Left colon (tissue), 2 donors: Measurements from ENCODE around the gene GADL1. TPM values are rescaled to one million over a fixed set of nuclear protein-coding genes. Genes with fewer than 3 reads are reported as not detected.
A peak's percentile ranks its signal among the peaks of the same experiment; 100 is the strongest.

ENCODE experiments used
- ATAC-seq: fragments of 200-7000 bp; cut with Tn5 transposase; one replicate; pipeline ENCODE4 v1.9.1; 2020; ENCODE audit warnings: mild to moderate bottlenecking, moderate library complexity
- DNase-seq, 2 donors: peaks; one replicate each; pipeline ENCODE4 v3.0.0-alpha.2; 2020
- intact Hi-C, 2 donors: fragments of 100-400 bp; cut with DNase I in 1 of 2; cut with micrococcal nuclease in 1 of 2; formaldehyde crosslinking; loops; one replicate each; pipeline versions ENCODE4 v1.11.2 to v1.14.0; 2022; cut with DNase I, micrococcal nuclease
- total RNA-seq, 2 donors: library from RNA; stranded (reverse); fragmentation: NEBNext Ultra II Directional; extraction: Animal tissue kit (Norgen Biotek cat#: 25700); gene quantifications; one replicate each; pipeline ENCODE4 v1.2.1, GENCODE V29; 2021
- donor health status: DM: no; HTN: no; CAD: no.
- donor health status: DM: yes; HTN: yes; CAD: no.

The GADL1 gene
- total RNA-seq, 2 donors from 2014 or later, result not detected

DNA sequence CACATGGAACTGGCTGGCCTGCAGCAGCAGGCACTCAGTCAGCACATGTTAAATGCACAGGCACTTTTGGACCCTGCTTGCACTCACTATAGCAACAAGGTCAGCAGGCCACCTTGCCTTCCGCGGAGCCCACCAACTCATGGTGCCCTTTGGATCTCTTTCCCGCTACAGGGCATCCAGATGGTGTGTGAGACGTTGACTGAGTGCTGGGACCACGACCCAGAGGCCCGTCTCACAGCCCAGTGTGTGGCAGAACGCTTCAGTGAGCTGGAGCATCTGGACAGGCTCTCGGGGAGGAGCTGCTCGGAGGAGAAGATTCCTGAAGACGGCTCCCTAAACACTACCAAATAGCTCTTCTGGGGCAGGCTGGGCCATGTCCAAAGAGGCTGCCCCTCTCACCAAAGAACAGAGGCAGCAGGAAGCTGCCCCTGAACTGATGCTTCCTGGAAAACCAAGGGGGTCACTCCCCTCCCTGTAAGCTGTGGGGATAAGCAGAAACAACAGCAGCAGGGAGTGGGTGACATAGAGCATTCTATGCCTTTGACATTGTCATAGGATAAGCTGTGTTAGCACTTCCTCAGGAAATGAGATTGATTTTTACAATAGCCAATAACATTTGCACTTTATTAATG, 203.1 kb downstream of the GADL1 start:
- DNase-seq (peak in 1 of 2 donors; percentile 30), ATAC-seq (no peak)
- intact Hi-C loops, result no loop called here

DNA sequence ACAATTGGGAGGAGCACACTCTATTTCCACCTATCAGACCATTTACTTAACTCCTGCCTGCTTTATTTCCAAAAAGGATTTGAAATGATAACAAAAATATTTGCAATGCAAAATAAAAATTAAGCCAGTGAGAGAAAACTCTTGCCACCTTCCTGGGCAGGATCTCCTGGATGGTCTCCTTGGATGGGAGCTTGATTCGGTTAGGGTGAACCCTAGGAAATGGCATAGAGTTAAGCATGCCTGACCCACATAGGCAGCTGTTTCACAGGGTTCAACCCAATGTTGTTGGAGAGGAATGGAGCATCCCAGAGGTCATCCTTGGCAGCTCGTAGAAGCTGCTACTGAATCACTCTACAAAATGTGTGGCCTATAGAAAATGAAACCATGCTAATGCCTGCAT, 204.3 kb downstream of the GADL1 start:
- intact Hi-C loops, result no loop called here
- ATAC-seq, result no peak
- no peak for DNase-seq

GRCh38 chr3:30688776-30689641, 205.5 kb downstream of the GADL1 start:
- peak; percentile 64 to 66 for DNase-seq
- peak; percentile 93 for ATAC-seq
- intact Hi-C loops, result no loop called here

GRCh38 chr3:30687930-30688570, 206.4 kb downstream of the GADL1 start:
- DNase-seq (no peak), ATAC-seq (no peak)
- intact Hi-C loops, result no loop called here

- intact Hi-C loops, result no loop called here
- ATAC-seq (no peak), DNase-seq (no peak)
Measured at GRCh38 chr3:30686799-30687198, 207.7 kb downstream of the GADL1 start.

DNA sequence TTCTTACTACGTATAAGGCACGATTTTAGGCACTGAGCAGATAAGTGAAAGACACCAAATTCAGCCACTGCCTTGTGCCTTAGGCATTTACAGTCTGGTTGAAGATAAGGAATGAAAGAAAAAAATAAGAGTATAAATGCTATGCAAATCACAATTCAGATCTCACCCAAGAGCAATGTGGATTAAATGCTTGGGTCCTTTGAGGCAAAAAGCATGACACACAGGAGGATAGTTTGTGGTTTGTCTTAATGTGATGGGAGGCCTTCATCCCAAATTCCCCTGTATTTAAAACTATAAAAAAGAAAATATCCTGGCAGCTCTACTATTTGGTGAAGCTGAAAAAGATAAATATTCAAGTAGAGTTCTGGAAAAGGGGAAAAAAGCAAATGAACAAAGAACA, 208.3 kb downstream of the GADL1 start:
- DNase-seq (no peak), ATAC-seq (no peak)
- intact Hi-C loops, result no loop called here

DNA sequence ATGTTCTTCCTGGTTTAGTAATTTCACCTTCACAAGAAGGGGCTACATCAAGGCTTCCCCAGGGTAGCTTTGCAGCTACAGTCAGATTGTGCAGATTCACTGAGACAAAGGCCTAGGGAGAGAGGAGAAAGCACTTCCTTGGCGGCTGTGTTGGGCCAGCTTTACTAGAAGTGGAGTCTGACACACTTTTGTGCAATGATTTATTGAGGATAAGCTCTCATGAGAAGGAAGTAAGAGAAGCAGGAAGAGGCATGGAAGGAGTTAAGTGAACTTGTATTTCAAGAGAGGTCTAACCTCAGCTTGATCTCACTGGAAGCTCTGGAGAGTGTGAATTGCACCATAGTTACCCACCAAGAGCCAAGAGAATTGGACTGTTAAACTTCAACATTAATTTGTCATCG, 209.2 kb downstream of the GADL1 start:
- intact Hi-C loops, result no loop called here
- DNase-seq, result no peak
- ATAC-seq, result no peak

DNA sequence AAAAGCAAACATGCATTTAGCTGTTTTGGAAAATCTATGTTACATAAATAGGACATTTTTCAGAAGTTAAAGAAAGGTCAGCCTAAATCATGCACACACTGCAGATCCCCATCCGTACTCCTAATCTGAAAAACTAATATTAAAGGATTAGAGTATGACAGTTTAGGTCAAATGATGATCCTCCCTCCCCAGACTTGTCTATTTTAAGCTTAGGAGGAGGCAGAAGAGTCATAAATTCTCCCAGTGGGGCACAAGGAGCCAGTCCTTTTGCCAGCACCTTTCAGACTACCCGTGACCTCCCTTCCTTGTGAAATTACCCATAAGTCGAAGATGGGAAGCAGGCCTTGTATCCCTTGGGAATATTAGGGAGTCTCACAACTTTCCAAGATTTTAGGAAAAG, 210.1 kb downstream of the GADL1 start:
- DNase-seq (no peak), ATAC-seq (no peak)
- intact Hi-C loops, result no loop called here

DNA sequence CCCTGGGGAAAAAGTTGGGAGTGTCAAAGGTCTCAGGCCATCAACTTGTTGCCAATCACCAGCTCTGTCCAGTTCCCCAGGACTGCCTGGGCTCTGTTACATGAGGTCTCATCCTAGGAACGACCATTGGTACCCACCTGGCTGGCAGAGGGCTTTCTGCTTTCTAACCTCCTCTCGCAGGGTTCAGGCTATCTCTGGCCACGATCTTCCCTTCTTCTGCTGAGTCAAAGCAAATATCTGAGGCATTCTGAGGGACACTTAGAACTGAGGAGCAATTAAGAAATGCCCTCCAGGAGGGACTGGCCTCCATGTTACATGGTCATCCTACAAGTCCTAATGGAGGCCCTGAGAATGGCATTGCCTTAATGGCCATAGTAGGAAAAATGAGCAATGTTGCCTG, 210.7 kb downstream of the GADL1 start:
- ATAC-seq (no peak), DNase-seq (no peak)
- intact Hi-C loops, result no loop called here

- intact Hi-C loops, result no loop called here
- ATAC-seq (no peak), DNase-seq (no peak)
Measured at GRCh38 chr3:30682434-30683155, 211.9 kb downstream of the GADL1 start.

DNA sequence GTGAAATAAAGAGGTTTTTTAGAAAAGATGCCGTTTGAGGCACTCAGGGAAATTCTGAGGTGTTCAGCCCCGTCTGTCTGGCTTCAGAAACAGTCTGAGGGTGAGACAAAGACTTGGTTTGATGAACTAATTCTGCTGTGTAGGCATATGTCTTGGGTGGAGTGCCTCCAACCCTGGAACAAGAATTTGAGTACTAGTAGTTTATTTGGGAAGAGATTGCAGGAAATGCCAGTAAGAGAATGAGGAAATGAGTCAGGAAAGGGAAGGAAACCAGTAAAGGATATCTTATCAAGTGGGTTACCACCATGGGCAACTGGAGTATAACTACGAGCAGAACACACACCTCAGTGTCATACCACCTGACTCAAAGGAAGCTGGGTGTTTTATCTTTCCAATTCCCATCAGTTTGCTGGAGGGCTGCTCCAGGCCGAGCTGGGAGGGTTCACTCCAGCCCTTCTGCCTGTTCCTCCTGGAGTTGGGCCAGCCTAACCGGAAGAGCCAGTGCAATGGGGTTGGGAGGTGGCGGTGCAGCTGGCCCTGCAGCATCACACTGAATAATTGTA, 212.7 kb downstream of the GADL1 start:
- intact Hi-C loops, result no loop called here
- ATAC-seq, result peak; percentile 13
- DNase-seq, result no peak

DNA sequence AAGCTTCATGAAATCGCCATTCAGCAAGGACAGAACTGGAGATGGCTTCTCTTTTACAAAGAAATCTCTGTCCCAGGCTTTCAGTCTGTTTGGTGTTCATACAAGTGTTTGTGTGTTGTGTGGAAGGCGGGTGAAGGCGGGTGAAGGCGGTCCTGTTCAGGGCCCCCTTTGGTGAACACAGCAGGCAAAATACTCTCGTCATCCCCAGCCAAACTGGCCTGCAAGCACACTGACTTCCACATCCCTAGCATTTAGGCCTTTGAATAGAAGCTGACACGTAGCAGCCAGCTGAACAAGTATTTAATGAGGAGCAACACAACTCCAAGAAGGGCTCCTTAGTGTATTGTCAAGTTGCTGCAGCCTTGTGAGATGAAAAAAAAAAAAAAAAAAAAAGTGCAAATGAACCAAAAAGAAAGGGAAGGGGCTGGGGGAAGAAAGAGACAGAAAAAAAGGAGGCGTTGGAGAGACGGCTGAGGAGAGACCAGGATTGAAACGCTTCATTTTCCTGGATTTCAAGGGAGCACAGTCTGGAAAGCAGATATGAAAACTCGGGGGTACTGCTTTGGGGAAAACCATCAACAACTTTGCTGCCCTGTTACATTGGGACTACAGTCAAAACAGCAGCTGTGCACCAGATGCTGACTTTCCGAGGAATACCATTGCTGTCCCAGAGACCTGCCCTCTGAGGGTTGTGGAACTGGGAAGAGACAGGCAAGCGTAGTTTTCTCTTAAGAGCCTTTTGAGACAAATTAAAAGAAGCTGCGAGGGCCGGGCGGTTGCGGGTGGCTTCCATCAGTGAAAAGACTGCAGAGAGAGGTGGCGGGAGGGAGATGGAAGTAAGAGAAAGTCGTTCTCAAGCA, 213.4 kb downstream of the GADL1 start:
- intact Hi-C loops, result no loop called here
- DNase-seq, result no peak
- no peak for ATAC-seq

GRCh38 chr3:30679045-30679444, 215.4 kb downstream of the GADL1 start:
- intact Hi-C loops, result no loop called here
- no peak for ATAC-seq
- no peak for DNase-seq

DNA sequence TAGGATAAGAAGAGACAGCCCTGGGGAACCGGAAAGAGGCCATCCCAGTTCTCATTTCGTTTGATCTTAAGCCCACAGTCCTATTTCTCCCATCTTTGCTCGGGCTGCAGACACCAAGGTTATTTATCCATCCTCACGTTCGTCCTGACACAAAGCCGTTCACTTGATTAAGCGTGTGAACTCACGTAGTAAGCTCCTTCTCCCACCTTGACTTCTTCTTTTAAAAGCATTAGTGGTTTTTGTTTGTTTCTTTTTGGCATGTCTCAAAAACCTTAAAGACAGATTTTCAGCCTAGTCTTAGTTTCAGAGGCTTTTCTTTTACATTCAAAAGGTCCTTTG, 217.1 kb downstream of the GADL1 start:
- intact Hi-C loops, result no loop called here
- DNase-seq (no peak), ATAC-seq (no peak)

DNA sequence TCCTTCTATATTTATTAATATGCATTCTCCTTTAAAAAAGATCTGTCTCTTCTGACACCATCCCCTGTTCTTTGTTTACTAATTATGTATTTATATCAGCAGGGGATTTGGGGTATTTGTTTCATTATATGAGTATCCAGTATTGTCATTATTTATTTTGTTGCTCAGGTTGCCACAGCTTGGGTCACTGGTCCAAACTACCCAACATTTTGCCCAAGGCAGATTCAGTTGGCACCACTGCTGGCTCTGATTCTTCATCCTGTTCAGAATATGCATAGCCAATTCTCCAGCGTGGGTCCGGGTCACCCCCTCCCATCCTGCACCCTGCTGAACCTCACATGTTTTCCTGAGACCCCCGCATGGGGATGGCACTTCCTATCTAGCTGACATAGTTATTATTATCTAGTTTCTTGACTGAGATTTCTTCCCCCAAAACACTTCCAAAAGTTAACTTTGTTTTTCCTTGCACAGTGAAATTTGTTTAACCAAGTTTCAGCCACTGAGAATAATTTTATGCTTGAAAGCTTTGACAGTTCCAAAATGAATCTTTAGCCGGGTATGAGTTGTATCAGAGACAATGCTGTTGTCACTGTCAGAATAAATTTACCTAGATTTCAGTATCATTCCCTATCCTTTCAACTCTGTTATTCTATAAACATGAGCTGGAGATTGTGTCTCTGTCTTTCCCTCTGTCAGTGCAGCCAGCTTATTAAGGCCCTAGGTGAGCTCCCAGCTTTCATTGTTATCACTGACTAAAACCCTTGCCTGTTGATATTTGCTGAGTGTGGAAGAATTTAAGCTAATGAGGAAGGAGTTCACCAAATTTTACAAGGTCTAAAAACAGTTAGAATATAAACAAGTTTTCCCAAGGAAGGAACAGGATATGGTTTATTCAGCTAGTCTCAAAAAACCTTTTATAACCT, 217.8 kb downstream of the GADL1 start:
- intact Hi-C loops, result no loop called here
- DNase-seq, result no peak
- no peak for ATAC-seq
